Activated CD4-positive, alpha-beta T cell treated with anti-CD3 and anti-CD28 coated beads, Interleukin-2, amount 50 U/mL, for 24 hours (primary cell): ENCODE measurements around the gene PRRT1B.
A peak's percentile ranks its signal among the peaks of the same experiment; 100 is the strongest.

Experiments used
- DNase-seq, 2 donors: peaks; one replicate each; pipeline ENCODE4 v3.0.0-alpha.2; 2020; ENCODE audit warnings: low read depth in 1 of 2, low spot score in 1 of 2

Gene PRRT1B

GRCh38 chr9:131522257-131523085 lies 22.9 kb upstream of the PRRT1B start:
- DNase-seq, result no peak

DNA sequence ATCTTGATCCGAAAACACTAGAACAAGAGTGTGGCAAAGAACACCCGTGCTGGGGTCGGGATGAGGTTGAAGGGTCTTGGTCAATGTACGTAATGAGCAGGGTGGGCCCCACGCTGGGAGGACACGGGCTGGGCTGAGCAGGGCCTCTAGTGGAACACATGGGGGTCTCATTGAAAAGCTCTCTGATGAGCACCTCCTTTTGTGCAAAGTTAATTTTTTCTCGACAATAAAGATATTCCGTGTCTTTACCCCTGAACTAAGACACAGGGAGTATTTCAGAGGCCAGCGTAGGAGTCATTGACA lies 22.3 kb upstream of the PRRT1B start:
- DNase-seq, result no peak

GRCh38 chr9:131523451-131524435 lies 21.6 kb upstream of the PRRT1B start:
- no peak for DNase-seq

DNA sequence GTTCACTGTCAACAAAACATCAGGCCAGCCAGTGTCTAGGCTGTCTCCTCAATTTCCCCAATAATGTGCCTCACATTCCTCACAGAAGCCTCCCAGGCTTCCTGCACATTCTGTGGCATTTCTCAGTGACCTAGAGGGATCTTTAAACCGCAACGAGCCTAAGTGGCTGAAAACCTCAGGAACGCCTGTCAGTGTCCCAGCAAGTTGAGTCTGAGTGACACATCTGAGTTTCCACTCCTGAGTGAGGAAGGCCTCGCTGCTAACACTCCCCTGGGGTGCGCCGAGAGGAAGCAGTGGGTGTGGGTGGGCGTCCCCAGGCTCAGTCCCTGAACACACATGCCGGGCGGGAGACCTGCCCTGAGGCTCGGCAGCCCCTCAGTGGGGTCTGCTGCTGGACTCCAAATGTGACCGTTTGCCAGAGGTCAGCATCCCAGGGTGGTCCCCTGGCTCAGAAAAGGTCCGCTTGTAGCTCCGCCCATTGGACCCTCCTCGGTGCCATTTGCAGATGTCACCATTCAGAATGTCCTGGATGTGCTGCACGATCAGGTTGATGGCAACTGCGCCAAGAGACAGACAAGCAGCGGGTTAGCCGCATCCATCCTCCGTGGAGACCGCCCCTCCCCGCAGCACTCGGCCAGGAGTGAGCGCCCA lies 20.5 kb upstream of the PRRT1B start:
- DNase-seq, result no peak

GRCh38 chr9:131525643-131526565 lies 19.4 kb upstream of the PRRT1B start:
- DNase-seq, result no peak

DNA sequence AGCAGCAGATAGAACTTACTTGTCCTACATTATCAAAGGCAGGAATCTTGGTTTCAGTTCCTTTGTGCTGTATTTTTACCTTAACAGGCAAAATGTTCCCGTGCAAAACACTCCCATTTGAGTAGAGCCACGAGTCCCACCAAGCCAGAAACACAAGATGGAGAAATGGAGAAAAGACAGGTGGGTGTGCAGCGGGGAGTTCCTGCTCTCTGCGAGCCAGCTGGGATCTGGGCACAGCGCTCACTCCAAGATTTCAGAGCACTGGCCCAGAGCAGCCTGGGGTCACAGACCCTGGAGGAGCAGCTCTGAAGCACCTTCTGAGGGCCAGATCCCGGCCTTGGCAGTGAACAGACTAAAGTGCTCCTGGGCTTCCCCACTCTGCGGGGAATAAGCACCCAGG lies 17.1 kb upstream of the PRRT1B start:
- DNase-seq, result no peak

DNA sequence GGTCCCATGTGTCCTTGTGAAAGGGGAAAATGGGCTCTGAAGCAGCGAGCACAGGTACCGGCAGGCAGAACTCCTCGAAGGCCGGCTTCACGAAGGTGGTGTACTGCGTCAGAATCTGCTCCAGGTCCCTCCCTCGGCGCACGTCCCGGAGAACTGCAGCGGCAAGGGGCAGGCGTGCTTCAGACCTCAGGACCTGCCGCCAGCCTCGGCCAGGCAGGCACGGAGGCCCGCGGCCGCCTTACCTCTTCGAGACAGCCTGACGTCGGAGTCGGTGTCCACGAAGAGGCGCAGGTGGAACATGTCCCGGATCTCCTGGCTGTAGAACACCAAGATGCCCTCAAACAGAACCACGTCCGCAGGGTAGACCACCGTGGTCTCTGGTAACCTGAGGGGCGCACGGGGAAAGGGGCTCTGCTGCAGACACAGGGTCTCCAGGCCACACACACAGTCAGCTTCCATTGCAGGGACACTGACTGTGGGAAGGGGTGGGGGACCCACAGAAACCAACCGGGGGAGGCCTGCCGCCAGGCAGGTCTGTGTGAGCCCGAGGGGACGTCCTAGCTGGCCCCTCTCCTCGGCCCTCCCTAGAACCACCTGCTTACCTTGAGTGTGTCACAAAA lies 16.3 kb upstream of the PRRT1B start:
- DNase-seq, result no peak

DNA sequence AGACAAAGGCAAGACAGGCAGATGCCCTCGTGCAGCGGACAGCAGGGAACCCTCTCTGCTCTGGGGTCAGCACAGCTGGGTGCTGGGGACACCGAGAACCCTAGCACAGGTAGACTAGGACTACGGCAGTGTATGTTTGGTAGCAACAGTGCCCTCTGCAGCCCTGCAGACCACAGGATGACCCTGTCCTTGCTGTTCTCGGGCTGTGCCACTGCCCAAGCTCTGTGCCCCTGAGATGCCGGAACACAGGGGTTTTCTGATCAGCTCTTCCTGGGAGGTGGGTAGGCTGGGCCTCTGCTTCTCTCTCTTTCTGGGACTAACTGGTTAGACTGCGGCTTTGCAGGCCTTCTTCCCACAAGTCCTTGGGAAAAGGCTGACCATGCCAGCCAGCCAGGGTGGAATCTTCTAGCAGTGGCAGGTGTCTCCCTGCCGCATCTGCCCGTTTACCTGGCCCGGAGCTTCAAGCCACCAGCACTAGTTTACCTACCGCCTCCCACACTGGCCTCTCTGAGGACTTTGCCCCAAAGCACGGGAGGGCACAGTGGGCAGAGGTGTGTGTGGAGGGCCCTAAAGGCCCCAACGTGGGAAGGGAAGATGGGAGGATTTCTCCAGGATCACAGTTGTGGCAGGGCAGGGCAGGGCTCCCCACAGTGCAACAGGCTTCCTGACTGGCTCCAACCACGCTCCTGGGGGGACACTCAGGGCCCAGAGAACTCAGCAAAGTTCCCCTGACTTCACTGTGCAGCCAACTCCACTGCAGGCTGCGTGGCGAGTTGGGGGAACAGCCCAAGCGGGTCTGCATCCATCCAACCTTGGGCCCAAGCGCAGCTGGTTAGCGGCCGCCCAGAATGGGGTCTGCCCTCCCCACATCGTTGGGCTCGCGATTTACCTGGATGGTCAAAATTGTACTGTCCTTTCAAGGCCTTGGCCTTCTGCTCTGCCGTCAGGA lies 15.5 kb upstream of the PRRT1B start:
- DNase-seq, result no peak

DNA sequence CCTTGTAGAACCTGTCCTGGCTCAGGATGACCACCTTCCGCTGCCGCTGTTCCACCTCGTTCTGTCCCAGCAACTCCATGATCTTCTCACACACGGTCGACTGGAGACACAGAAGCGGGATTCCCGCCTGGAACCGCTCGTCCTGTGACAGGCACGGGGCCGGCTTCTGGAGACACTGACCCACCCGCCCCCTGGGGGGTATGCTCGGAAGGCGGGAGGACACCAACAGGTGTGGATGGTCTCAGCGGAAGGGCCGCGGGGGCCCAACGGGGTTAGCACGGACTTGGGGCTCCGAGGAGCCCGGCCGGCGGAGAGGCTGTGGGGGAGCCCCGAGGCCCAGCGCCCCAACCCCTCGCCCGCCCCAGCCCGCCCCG lies 14.8 kb upstream of the PRRT1B start:
- DNase-seq, result no peak

DNA sequence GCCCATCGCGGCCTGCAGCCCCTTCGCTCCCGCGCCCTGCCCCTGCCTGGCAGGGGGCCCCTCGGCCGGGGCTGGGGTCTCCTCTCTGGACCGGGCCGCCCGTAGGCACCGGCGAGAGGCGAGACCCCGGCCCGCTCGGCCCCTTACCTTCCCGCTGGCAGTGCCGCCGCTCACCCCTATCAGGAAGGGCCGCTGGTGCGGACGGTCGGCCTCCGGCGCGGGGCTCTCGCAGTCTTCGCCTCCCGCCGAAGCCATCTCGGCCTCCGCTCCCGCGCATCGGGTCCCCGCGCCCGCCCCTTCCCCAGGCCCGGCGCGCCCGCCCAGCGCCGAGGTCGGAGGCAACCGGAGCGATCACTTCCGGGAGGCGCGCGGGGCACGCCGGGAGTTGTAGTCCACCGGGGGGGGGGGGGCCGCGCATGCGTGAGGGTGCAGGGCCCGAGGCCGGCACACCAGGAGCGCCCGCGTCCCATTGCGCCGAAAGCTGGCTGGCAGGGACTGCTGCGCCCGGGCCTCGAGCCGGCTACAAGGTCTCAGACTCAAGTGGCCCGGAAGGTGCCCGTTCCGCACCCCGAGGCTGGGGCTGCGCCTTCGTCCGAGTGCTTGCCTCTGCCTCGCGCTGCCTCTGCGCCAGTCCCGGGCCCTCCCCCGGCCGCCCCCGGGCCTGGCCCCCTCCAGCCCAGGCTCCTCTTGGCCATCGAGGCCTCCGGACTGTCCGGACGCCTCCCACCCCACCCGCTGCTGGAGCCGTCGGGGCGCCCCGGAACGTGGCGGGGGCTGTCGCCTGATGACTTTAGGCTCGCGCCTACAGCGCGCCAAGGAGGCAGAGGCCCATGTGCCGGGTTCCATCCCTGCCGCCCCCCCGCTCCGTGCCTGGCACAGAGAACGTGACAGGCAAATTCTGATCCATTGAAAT lies 14.1 kb upstream of the PRRT1B start, which contains the start of gene UCK1:
TSS of gene UCK1 (minus strand) at position 344 of the 913 bp plus-strand sequence. CDS start at position 255, 89 bp downstream.
- peak; percentile 49 to 62 for DNase-seq

GRCh38 chr9:131534721-131535237 lies 10.5 kb upstream of the PRRT1B start:
- DNase-seq, result no peak

GRCh38 chr9:131537946-131538345 lies 7.4 kb upstream of the PRRT1B start:
- DNase-seq, result no peak

DNA sequence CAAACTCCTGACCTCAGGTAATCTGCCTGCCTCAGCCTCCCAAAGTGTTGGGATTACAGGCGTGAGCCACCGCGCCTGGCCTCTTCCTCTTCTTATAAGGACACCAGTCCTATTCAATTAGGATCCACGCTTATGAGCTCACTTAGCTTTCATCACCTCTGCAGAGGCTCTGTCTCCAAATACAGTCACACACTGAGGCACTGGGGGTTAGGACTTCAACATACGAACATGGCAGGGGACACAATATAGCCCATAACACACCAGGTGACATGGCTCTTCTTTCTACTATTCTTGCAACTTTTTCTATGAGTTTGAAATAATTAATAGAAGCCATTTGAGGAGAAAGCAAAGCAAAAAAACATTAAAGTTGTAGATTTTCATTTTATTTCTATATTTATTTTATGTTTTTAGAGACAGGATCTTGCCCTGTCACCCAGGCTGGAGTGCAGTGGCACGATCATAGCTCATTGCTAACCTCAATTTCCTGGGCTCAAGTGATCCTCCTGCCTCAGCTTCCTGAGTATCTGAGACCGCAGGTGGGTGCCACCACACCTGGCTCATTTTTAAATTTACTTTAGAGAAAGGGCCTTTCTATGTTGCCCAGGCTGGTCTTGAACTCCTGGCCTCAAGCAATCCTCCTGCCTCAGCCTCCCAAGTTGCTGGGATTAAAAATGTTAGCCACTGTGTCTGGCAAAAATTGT lies 6.0 kb upstream of the PRRT1B start:
- no peak for DNase-seq

- no peak for DNase-seq
Measured at GRCh38 chr9:131543141-131543540, 2.2 kb upstream of the PRRT1B start.

GRCh38 chr9:131545786-131546335 lies 538 bp downstream of the PRRT1B start:
- DNase-seq, result no peak

DNA sequence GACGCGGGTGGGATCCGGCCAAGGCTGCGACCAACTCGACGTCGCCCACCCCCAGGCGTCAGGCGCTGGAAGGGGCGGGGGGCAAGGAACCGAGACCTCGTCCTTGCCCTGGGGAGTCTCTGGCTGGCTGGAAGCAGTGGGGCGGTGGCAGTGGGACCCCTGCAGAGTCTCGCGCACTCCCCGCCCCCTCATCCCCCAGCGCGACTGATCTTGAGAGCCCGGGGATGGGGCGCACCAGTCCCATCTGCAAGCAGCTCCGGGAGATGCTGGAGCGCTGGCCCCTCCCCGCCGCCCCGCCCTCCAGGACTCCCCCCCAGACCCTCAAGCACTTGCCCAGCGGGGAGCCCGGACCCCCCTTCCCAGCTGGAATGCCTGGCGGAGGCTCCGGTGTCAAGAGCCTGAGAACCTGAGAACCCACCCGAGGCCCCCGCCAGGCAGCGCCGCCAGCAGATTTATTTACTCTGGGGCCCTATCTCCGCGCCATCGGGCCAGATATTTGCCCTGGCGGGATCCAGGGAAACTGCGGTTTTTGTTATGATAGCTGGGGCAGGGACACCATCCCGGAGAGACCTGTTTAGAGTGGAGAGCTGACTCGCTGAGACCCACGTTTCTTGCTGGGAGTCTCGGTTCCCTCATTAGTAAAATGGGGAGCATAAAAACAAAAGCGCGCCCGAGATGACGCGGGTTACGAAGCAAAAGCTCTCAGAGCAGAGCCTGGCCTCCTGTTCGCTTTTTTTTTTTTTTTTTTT lies 1.2 kb downstream of the PRRT1B start:
- DNase-seq, result no peak
